Natural killer cell (primary cell): ENCODE measurements around the gene GNS. TPM values are rescaled to one million over a fixed set of nuclear protein-coding genes. Genes with fewer than 3 reads are reported as not detected.

Experiments used
- ATAC-seq, 3 donors: fragments of 150-1000 bp in 2 of 3; fragments of 200-7000 bp in 1 of 3; cut with Tn5 transposase; 1 replicate in 1 of 3; 2 replicates in 2 of 3; pipeline ENCODE4 v1.10.0; 2021; ENCODE audit warnings: mild to moderate bottlenecking in 2 of 3, moderate library complexity in 2 of 3
- DNase-seq, 2 donors: peaks; one replicate each; pipeline versions ENCODE4 v3.0.0 to v3.0.0-alpha.2; 2013 to 2021; ENCODE audit warnings: mixed read lengths in 1 of 2
- H3K27ac ChIP-seq: one replicate; pipeline ENCODE4 v1.5.1; 2013; ENCODE audit warnings: mild to moderate bottlenecking, low read length
- H3K27me3 ChIP-seq: one replicate; pipeline ENCODE4 v1.6.1; 2013; ENCODE audit warnings: low read length; ENCODE audit not compliant: control insufficient read depth, insufficient read depth
- H3K36me3 ChIP-seq: one replicate; pipeline ENCODE4 v1.6.1; 2013; ENCODE audit warnings: low read length; ENCODE audit not compliant: control insufficient read depth, insufficient read depth
- H3K4me1 ChIP-seq: one replicate; pipeline ENCODE4 v1.6.1; 2013; ENCODE audit warnings: low read length; ENCODE audit not compliant: control insufficient read depth, insufficient read depth
- H3K4me3 ChIP-seq: one replicate; pipeline ENCODE4 v1.5.1; 2013; ENCODE audit warnings: low read length
- H3K9me3 ChIP-seq: one replicate; pipeline ENCODE4 v1.6.1; 2013; ENCODE audit warnings: low read length; ENCODE audit not compliant: control insufficient read depth, insufficient read depth
- H3K27ac Mint-ChIP-seq, 2 donors: one replicate each; pipeline ENCODE4 v1.8.0; 2022; ENCODE audit warnings: mild to moderate bottlenecking in 2 of 2, mixed read lengths in 2 of 2, moderate library complexity in 1 of 2
- H3K27me3 Mint-ChIP-seq, 2 donors: one replicate each; pipeline ENCODE4 v1.8.0; 2022; ENCODE audit warnings: low read depth in 2 of 2, mixed read lengths in 2 of 2
- H3K36me3 Mint-ChIP-seq: one replicate; pipeline ENCODE4 v1.8.0; 2022; ENCODE audit warnings: mixed read lengths
- H3K4me1 Mint-ChIP-seq, 2 donors: one replicate each; pipeline ENCODE4 v1.8.0; 2022; ENCODE audit warnings: mixed read lengths in 2 of 2
- H3K4me3 Mint-ChIP-seq: one replicate; pipeline ENCODE4 v1.8.0; 2022; ENCODE audit warnings: mild to moderate bottlenecking, moderate library complexity, mixed read lengths
- H3K9me3 Mint-ChIP-seq, 2 donors: one replicate each; pipeline ENCODE4 v1.8.0; 2022; ENCODE audit warnings: mixed read lengths in 2 of 2
- WGBS: methylation state at CpG from one replicate; pipeline ENCODE4 v1.1.7; 2013; ENCODE audit warnings: missing lambda C conversion rate; ENCODE audit not compliant: insufficient coverage; 5-methylcytosine and 5-hydroxymethylcytosine counted together
- intact Hi-C: fragments of 100-400 bp; cut with micrococcal nuclease; formaldehyde crosslinking; loops from one replicate; pipeline ENCODE4 v1.14.2; 2022
- total RNA-seq, 4 donors: library from RNA; stranded (reverse); fragments of 120-200 nt in 1 of 4; gene quantifications; one replicate each; pipeline versions ENCODE4 v1.2.3 to v1.2.4, GENCODE V29; 2013 to 2022
- TF ChIP-seq, protein P1 (sequence below): fragments of 200-600 bp; IDR thresholded peaks from one replicate; pipeline ENCODE4 v1.8.0; 2022; ENCODE audit warnings: antibody characterized with exemption

The GNS gene
- total RNA-seq, 3 donors from 2014 or later (not counting 1 experiment from before 2014, with no cell fraction given): 51.9 to 73.9 (median 59.7) TPM

DNA sequence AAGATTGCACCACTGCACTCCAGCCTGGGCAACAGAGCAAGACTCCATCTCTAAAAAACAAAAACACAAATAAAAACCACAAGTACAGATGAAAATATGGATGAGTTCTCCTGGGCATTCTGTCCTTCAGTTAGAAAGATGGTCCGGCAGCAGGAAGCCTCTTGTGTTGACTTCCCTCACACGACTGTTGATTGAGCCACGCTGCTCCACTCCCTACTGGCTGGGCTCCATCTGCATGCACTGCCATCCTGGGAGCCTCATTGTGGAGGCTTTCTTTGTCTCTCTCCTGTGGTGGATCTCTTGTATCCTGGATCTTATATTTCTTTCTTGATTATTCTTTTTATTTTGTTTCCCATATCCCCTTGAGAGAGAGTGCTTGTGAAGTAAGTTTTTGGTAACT, 34.4 kb upstream of the GNS start:
- H3K4me1 Mint-ChIP-seq: no peaks in the 10 kb centered on the region
- WGBS: 95% methylated on average over 3 of the region's 3 CpGs
- Histone ChIP-seq H3K4me3 (no peak overlapping the region), H3K36me3 (no peaks in the 10 kb centered on the region), H3K27me3 (peaks cover 2% of the 10 kb centered on the region), H3K9me3 (no peaks in the 10 kb centered on the region), H3K27ac (no peak overlapping the region), H3K4me1 (no peaks in the 10 kb centered on the region)
- H3K27me3 Mint-ChIP-seq: no peaks in the 10 kb centered on the region
- intact Hi-C loops: no loop called here
- DNase-seq (no peak), ATAC-seq (no peak)
- H3K36me3 Mint-ChIP-seq: no peaks in the 10 kb centered on the region
- no peak overlapping the region for H3K27ac Mint-ChIP-seq
- no peaks in the 10 kb centered on the region for H3K9me3 Mint-ChIP-seq
- TF ChIP-seq, protein P1, sequence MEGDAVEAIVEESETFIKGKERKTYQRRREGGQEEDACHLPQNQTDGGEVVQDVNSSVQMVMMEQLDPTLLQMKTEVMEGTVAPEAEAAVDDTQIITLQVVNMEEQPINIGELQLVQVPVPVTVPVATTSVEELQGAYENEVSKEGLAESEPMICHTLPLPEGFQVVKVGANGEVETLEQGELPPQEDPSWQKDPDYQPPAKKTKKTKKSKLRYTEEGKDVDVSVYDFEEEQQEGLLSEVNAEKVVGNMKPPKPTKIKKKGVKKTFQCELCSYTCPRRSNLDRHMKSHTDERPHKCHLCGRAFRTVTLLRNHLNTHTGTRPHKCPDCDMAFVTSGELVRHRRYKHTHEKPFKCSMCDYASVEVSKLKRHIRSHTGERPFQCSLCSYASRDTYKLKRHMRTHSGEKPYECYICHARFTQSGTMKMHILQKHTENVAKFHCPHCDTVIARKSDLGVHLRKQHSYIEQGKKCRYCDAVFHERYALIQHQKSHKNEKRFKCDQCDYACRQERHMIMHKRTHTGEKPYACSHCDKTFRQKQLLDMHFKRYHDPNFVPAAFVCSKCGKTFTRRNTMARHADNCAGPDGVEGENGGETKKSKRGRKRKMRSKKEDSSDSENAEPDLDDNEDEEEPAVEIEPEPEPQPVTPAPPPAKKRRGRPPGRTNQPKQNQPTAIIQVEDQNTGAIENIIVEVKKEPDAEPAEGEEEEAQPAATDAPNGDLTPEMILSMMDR: no peak
- no peak overlapping the region for H3K4me3 Mint-ChIP-seq

DNA sequence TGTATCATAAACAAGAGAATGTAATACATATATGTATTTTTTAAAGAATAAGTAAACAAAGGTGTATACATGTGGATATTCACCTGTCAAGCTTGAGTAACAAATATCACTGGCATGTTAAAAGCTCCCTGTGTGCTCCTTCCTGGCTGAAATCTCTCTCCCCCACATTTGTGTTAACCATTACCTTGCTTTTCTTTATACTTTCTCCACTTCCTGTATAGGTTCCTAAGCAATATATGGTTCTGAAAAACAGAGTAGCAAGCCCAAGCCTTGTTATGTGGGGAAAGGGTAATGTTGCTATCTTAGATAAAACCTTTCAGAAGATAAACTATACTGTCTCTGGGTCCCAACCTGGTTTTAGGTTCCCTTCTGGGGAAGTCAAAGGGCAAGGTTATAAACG, 32.9 kb upstream of the GNS start:
- Histone ChIP-seq H3K36me3 (no peaks in the 10 kb centered on the region), H3K9me3 (no peaks in the 10 kb centered on the region), H3K27ac (no peak overlapping the region), H3K4me3 (no peak overlapping the region), H3K4me1 (no peaks in the 10 kb centered on the region), H3K27me3 (peaks cover 2% of the 10 kb centered on the region)
- H3K27me3 Mint-ChIP-seq: no peaks in the 10 kb centered on the region
- no peaks in the 10 kb centered on the region for H3K36me3 Mint-ChIP-seq
- H3K4me1 Mint-ChIP-seq: no peaks in the 10 kb centered on the region
- TF ChIP-seq, protein P1: no peak
- no peaks in the 10 kb centered on the region for H3K9me3 Mint-ChIP-seq
- intact Hi-C loops: no loop called here
- WGBS: 67% methylated on average over 1 of the region's 1 CpG
- H3K27ac Mint-ChIP-seq: no peak overlapping the region
- DNase-seq (no peak), ATAC-seq (no peak)
- H3K4me3 Mint-ChIP-seq: no peak overlapping the region

DNA sequence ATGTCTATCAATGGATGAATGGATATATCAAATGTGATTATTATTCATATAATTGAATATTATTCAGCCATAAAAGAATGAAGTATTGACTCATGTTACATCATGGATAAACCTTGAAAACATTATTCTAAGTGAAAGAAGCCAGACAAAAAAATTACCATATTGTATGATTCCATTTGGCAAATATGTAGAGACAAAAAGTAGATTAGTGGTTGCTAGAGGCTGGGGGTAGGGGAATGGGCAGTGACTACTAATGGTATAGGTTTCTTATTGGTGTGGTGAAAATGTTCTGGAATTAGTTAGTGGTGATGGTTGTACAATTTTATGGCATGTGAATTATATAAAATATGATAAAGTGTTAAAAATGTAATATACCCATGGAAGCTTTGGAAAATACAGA, 31.8 kb upstream of the GNS start:
- Histone ChIP-seq H3K36me3 (no peaks in the 10 kb centered on the region), H3K4me1 (no peaks in the 10 kb centered on the region), H3K27ac (no peak overlapping the region), H3K9me3 (no peaks in the 10 kb centered on the region), H3K27me3 (peaks cover 2% of the 10 kb centered on the region), H3K4me3 (no peak overlapping the region)
- Mint-ChIP-seq H3K27ac (no peak overlapping the region), H3K9me3 (no peaks in the 10 kb centered on the region), H3K4me3 (no peak overlapping the region), H3K4me1 (no peaks in the 10 kb centered on the region), H3K27me3 (no peaks in the 10 kb centered on the region), H3K36me3 (no peaks in the 10 kb centered on the region)
- intact Hi-C loops: no loop called here
- TF ChIP-seq, protein P1: no peak
- ATAC-seq (no peak), DNase-seq (no peak)

DNA sequence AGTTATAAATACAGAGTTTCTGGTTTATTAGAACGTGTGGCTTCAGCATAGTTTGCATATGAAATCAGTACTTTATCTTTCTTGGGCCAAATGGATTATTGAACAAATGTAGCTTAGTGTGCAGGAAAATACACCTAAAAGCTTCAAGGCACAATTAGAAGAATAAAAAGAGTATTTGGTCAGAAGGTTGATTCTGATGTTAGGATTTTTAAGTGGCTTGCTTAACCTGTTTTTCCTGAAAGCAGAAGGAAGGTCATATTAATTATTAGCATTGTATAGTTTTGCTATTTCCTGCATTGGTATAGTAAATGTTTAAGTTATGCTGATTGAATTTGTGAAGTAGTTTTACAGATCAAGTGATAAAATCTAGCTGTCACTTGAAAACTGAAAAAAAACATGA, 31.0 kb upstream of the GNS start:
- no peak for ATAC-seq
- peaks cover 2% of the 10 kb centered on the region for H3K27me3 ChIP-seq
- no peaks in the 10 kb centered on the region for H3K9me3 Mint-ChIP-seq
- no peaks in the 10 kb centered on the region for H3K9me3 ChIP-seq
- H3K4me1 ChIP-seq: no peaks in the 10 kb centered on the region
- H3K36me3 Mint-ChIP-seq: no peaks in the 10 kb centered on the region
- intact Hi-C loops: no loop called here
- 67% methylated on average over 1 of the region's 1 CpG for WGBS
- H3K4me1 Mint-ChIP-seq: no peaks in the 10 kb centered on the region
- no peak overlapping the region for H3K4me3 Mint-ChIP-seq
- H3K27me3 Mint-ChIP-seq: no peaks in the 10 kb centered on the region
- H3K27ac Mint-ChIP-seq: no peak overlapping the region
- no peaks in the 10 kb centered on the region for H3K36me3 ChIP-seq
- no peak overlapping the region for H3K4me3 ChIP-seq
- TF ChIP-seq, protein P1: no peak
- no peak overlapping the region for H3K27ac ChIP-seq
- DNase-seq: no peak
